Vagina (tissue), 2 donors: ENCODE measurements around the gene COL18A1.

Experiments used
- CTCF ChIP-seq, 3 experiments: fragments of 450-650 bp in 2 of 3; fragments of 200-600 bp in 1 of 3; sonication (generic) in 1 of 3; IDR thresholded peaks; one replicate each; pipeline ENCODE4 v1.5.1; 2017 to 2019; ENCODE audit warnings: antibody characterized with exemption in 3 of 3, mild to moderate bottlenecking in 2 of 3, moderate library complexity in 2 of 3
- POLR2A ChIP-seq, 2 donors: fragments of 450-650 bp; IDR thresholded peaks; one replicate each; pipeline ENCODE4 v1.6.1; 2017; ENCODE audit warnings: antibody characterized with exemption in 2 of 2, mild to moderate bottlenecking in 2 of 2, moderate library complexity in 2 of 2
- POLR2AphosphoS5 ChIP-seq, 2 donors: sonication (generic); formaldehyde crosslinking; IDR thresholded peaks; one replicate each; pipeline ENCODE4 v1.9.0; 2017; ENCODE audit warnings: antibody characterized with exemption in 2 of 2, mild to moderate bottlenecking in 2 of 2, low read depth in 1 of 2; ENCODE audit not compliant: insufficient read depth in 1 of 2

DNA sequence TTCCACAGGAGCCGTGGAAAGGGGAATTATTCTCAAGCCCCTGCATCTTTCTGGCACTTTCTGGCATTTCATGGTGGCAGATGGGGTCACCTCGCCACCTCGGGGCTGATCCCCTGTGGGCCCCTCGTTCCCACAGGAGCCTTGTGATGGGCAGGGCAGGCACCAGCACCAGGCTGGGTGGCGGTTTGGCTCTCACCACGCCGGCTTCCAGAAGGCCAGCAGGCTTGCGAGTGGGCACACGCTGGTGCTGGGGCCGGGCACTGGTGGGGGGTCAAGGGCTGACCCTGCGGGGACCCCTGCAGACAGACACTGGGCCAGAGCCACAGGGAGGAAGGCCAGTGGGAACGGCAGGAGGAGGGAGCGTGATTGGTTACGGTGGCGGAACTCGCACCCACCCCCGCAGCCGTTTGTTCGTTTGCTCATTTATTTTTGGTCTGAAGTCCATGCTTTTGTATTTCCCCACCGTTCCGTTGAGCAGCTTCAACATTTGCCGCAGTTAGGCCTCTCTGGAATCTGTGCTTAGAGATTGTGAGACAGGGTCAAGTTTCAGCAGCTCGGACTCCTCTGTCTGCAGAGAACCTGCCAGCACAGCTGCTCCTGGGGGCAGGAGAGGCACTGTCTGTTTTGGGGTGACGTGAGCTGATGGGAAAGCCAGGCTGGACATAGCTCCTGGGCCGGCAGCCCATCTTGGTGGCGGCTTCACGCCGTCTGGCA is 5.3 kb downstream of the COL18A1 start:
- TF ChIP-seq CTCF (IDR thresholded peaks at IDR 0.05) (no peak), POLR2A (IDR thresholded peaks at IDR 0.05) (no peak), POLR2AphosphoS5 (IDR thresholded peaks at IDR 0.05; ENCODE audit: insufficient read depth in 1 of 2, low read depth in 1 of 2) (no peak)
